ENCODE results near the gene SLC22A7.
"Not testable (repeated sequence)": the region's sequence is repeated elsewhere in the genome, so short reads cannot be mapped to it uniquely, and the experiment has no call there.

GRCh38 chr6:43351951-43352350 lies 53.9 kb downstream of the SLC22A7 start:
- not testable (repeated sequence) for TF ChIP-seq CTCF (IDR thresholded peaks at IDR 0.05; ENCODE audit: low read depth, low read length); EZH2phosphoT487 (IDR thresholded peaks at IDR 0.05; ENCODE audit: low read depth)

Data from OCI-LY3 (cell line).